ENCODE results near the gene FUT2.

FUT2 gene

DNA sequence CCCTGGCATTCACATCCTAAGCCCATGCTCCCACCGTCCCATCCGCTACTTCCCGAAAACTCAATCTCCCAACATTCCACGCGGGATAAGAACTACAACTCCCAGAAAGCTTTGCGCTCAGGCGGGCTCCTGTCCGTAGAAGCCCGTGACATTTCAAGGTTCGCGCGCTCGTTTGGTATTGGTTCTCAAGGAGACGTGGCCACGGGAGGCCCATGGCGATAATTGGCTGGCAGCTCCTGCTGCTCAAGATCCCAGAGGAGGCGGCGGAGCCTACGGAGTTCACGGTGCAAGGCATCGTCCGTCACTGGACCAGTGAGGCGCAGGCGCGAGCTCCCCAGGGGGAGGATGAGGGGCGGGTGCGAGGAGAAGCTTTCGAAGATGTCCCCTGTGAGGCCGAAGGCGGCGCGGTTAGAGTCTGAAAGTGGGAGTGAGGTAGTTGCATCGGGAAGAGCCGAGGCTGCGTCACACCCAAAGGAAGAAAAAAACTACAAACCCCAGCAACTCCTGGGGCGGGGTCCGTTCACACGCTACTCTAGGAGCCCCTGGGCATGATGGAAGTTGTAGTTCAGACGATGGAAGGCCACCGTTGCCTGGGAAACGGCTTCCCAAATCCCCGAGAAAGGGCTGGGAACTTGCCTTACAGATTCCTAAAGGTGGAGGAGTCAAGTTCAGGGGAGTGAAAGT is 25.0 kb downstream of the FUT2 start:
- DNase-seq (ENCODE audit: low read depth, low spot score): peak; percentile 98
- Histone ChIP-seq H3K9ac (ENCODE audit: insufficient read length) (peak overlapping the region; percentile 62), H3K27ac (peak overlapping the region; percentile 74), H3K36me3 (ENCODE audit: insufficient read depth, low read length) (no peaks in the 10 kb centered on the region), H3K9me3 (ENCODE audit: low read depth, low read length) (no peaks in the 10 kb centered on the region), H3K4me3 (peak overlapping the region; percentile 93)
- TF ChIP-seq POLR2AphosphoS5 (IDR thresholded peaks at IDR 0.05; ENCODE audit: borderline replicate concordance, low read depth, low read length) (peak; percentile 51), FOXP2 (optimal IDR thresholded peaks at IDR 0.05; ENCODE audit: control extremely low read depth, extremely low read length, insufficient read depth) (no peak)

DNA sequence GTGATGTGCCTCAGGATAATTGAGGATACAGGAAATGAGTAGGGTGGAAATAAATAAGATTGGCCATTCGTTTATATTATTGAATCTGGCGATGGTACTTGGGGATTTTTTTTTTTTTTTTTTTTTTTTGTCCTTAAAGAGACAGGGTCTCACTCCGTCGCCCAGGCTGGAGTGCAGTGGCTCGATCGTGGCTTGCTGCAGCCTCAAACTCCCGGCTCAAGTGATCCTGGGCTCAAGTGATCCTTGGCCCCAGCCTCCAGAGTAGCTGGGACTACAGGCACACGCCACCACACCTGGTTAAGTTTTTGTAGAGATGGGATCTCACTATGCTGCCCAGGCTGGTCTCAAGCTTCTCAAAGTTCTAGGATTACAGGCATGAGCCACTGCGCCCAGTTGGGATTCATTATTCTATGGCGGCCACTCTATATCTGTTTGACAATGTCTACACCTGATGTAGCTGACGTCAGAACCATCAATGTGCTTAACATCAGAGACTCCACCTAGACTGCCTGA is 26.5 kb downstream of the FUT2 start:
- H3K36me3 ChIP-seq (ENCODE audit: insufficient read depth, low read length): no peaks in the 10 kb centered on the region
- H3K9ac ChIP-seq (ENCODE audit: insufficient read length): no peak overlapping the region
- TF ChIP-seq EZH2 (IDR thresholded peaks at IDR 0.05) (no peak), POLR2AphosphoS5 (IDR thresholded peaks at IDR 0.05; ENCODE audit: borderline replicate concordance, low read depth, low read length) (no peak), FOXP2 (optimal IDR thresholded peaks at IDR 0.05; ENCODE audit: control extremely low read depth, extremely low read length, insufficient read depth) (no peak)
- no peak for DNase-seq (ENCODE audit: low read depth, low spot score)
- H3K27ac ChIP-seq: no peak overlapping the region
- no peak overlapping the region for H3K4me3 ChIP-seq
- H3K9me3 ChIP-seq (ENCODE audit: low read depth, low read length): no peaks in the 10 kb centered on the region

DNA sequence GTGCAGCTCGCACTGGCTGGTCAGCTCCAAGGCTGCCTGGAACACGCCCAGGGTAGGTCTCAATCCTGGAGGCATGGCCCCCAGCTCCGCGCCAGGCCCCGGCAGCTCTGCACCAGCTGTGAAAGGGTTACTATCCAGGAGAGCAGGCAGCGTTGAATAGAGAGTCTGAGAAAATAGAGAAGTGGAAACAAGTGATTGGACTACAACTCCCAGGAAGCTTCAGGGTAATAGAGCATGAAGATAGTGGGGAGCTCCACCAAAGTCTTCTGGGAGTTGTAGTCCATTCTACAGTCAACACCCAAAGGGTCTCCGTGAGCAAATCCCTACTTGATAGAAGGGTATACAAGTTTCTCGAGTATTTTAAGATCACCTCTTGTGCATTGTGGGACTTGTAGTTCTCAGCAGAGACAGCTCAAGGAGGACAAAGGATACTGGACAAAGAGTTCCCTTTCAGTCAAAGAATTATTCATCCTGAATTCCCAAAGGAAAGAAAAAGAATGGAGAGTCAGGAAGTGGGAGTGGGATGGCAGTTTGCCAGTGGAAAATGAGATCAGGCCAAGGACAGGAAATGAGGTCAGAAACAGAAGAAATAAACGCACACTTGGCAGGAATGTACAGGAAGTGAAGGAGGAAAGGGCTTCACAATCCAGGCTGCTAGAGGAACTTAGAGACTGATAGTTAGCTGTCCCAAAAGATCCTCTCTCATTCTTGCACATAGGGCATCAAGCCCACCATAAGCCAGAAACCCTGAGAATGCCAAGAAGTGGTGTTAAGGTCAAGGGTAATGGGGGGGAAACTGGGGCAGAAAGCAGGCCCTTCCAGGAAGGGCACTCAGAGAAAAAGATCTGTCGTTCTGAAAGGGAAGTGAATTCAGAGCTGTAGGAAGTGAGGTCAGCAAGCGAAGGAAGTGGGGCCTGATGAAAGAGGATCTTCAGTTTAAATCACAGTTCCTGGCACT is 29.3 kb downstream of the FUT2 start:
- no peaks in the 10 kb centered on the region for H3K9me3 ChIP-seq (ENCODE audit: low read depth, low read length)
- peak; percentile 94 for DNase-seq (ENCODE audit: low read depth, low spot score)
- H3K36me3 ChIP-seq (ENCODE audit: insufficient read depth, low read length): no peaks in the 10 kb centered on the region
- H3K9ac ChIP-seq (ENCODE audit: insufficient read length): peak overlapping the region; percentile 65
- peak overlapping the region; percentile 98 for H3K27ac ChIP-seq
- TF ChIP-seq EZH2 (IDR thresholded peaks at IDR 0.05): no peak
- TF ChIP-seq POLR2AphosphoS5 (IDR thresholded peaks at IDR 0.05; ENCODE audit: borderline replicate concordance, low read depth, low read length): no peak
- TF ChIP-seq FOXP2 (optimal IDR thresholded peaks at IDR 0.05; ENCODE audit: control extremely low read depth, extremely low read length, insufficient read depth): no peak
- H3K4me3 ChIP-seq: peak overlapping the region; percentile 61

DNA sequence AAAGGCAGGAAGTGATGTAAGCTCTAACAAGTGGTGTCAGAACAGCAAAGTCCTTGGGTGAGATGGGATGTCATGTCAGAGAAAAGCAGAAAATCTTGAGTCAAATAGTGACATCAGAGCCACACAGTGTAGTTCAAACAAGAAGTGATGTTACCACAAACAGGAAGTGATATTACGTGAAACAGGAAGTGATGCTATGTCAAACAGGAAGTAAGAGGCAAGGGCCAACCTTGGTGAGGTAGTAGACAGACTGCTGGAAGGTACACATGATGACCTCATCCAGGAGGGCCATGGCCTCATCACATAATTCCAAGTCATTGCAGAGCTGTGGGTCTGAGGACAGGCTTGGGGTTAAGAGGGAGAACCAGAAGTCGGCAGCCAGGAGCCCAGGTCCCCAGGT is 30.8 kb downstream of the FUT2 start:
- H3K36me3 ChIP-seq (ENCODE audit: insufficient read depth, low read length): no peaks in the 10 kb centered on the region
- H3K4me3 ChIP-seq: no peak overlapping the region
- no peak overlapping the region for H3K27ac ChIP-seq
- no peak overlapping the region for H3K9ac ChIP-seq (ENCODE audit: insufficient read length)
- no peak for TF ChIP-seq EZH2 (IDR thresholded peaks at IDR 0.05)
- no peak for TF ChIP-seq POLR2AphosphoS5 (IDR thresholded peaks at IDR 0.05; ENCODE audit: borderline replicate concordance, low read depth, low read length)
- no peak for TF ChIP-seq FOXP2 (optimal IDR thresholded peaks at IDR 0.05; ENCODE audit: control extremely low read depth, extremely low read length, insufficient read depth)
- H3K9me3 ChIP-seq (ENCODE audit: low read depth, low read length): no peaks in the 10 kb centered on the region
- no peak for DNase-seq (ENCODE audit: low read depth, low spot score)

DNA sequence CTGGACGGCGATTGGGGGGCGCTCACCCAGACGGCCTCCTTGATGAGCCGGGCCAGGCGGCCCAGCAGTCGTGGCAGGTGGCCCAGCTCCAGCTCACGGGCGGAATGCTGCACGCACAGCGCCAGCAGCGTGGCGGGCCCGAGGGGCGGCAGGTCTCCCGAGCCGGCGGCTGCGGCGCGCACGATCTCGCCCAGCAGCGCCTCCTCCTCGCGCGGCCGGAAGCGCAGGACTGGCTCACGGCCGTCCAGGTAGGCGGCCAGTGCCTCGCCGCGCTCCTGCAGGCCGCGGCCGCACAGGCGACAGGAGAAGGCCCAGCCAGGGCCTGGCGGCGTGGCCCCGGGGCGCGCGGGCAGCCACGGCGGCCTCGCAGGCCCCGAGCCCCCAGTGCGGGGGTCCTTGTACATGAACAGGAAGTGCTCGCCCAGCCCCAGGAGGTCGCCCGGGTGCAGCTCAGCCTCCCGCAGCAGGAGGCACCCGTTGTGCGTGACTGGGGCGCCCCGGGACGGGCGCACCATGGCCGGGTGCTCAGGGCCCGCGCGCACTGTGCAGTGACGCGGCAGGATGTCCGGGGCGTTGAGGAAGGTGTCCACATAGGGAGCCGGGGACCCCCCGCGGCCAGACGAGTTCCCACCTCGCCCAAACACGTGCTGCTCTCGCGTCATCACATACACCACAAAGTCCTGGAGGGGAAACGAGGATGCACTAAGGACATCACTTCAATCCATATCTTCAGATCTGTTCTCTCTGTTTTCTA is 33.3 kb downstream of the FUT2 start:
- no peak for DNase-seq (ENCODE audit: low read depth, low spot score)
- H3K36me3 ChIP-seq (ENCODE audit: insufficient read depth, low read length): no peaks in the 10 kb centered on the region
- H3K9me3 ChIP-seq (ENCODE audit: low read depth, low read length): no peaks in the 10 kb centered on the region
- TF ChIP-seq EZH2 (IDR thresholded peaks at IDR 0.05): no peak
- TF ChIP-seq FOXP2 (optimal IDR thresholded peaks at IDR 0.05; ENCODE audit: control extremely low read depth, extremely low read length, insufficient read depth): no peak
- TF ChIP-seq POLR2AphosphoS5 (IDR thresholded peaks at IDR 0.05; ENCODE audit: borderline replicate concordance, low read depth, low read length): no peak
- no peak overlapping the region for H3K27ac ChIP-seq
- no peak overlapping the region for H3K9ac ChIP-seq (ENCODE audit: insufficient read length)
- H3K4me3 ChIP-seq: no peak overlapping the region

DNA sequence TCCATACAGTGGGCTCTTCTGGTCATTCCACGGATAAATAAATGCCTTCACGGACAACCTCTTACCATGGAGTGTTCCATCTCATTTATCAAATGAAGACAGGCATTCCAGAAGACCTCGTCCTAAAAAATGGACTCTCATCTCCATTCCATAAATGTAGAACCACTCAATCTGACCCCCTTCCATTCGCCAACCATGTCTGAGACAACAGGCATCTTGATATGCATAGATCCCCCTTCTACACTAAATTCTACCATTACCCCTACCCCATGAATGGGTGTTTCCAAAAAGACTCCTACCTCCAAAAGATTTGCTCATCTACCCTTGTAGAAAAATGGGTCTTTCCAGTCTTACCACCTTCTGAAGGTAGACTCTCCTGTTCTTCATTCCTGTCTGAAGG is 35.7 kb downstream of the FUT2 start:
- TF ChIP-seq POLR2AphosphoS5 (IDR thresholded peaks at IDR 0.05; ENCODE audit: borderline replicate concordance, low read depth, low read length): no peak
- no peak for TF ChIP-seq FOXP2 (optimal IDR thresholded peaks at IDR 0.05; ENCODE audit: control extremely low read depth, extremely low read length, insufficient read depth)
- TF ChIP-seq EZH2 (IDR thresholded peaks at IDR 0.05): no peak
- Histone ChIP-seq H3K9ac (ENCODE audit: insufficient read length) (no peak overlapping the region), H3K36me3 (ENCODE audit: insufficient read depth, low read length) (no peaks in the 10 kb centered on the region), H3K4me3 (no peak overlapping the region), H3K27ac (no peak overlapping the region), H3K9me3 (ENCODE audit: low read depth, low read length) (no peaks in the 10 kb centered on the region)
- DNase-seq (ENCODE audit: low read depth, low spot score): no peak

DNA sequence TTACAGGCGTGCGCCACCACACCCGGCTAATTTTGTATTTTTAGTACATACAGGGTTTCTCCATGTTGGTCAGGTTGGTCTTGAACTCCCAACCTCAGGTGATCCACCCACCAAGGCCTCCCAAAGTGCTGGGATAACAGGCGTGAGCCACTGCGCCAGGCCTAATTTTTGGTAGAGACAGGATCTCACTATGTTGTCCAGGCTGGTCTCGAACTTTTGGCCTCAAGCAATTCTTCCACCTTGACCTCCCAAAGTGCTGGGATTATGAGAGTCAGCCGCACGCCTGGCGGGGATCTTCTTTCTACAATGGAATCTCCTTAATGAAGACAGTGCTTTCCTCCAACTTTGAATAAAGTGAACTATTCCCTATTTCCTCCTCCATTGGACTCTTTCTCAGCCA is 38.9 kb downstream of the FUT2 start:
- DNase-seq (ENCODE audit: low read depth, low spot score): no peak
- no peak overlapping the region for H3K4me3 ChIP-seq
- H3K9ac ChIP-seq (ENCODE audit: insufficient read length): no peak overlapping the region
- no peak for TF ChIP-seq EZH2 (IDR thresholded peaks at IDR 0.05)
- no peak for TF ChIP-seq FOXP2 (optimal IDR thresholded peaks at IDR 0.05; ENCODE audit: control extremely low read depth, extremely low read length, insufficient read depth)
- TF ChIP-seq POLR2AphosphoS5 (IDR thresholded peaks at IDR 0.05; ENCODE audit: borderline replicate concordance, low read depth, low read length): no peak
- H3K36me3 ChIP-seq (ENCODE audit: insufficient read depth, low read length): no peaks in the 10 kb centered on the region
- no peak overlapping the region for H3K27ac ChIP-seq
- no peaks in the 10 kb centered on the region for H3K9me3 ChIP-seq (ENCODE audit: low read depth, low read length)

Data from SK-N-MC (cell line).